WTC11 (cell line): ENCODE data around the gene NELFA. TPM values are rescaled to one million over a fixed set of nuclear protein-coding genes. Genes with fewer than 3 reads are reported as not detected.

Source experiments
- ATAC-seq: fragments of 200-7000 bp; cut with Tn5 transposase; 2 replicates; pipeline ENCODE4 v1.10.0; 2021; ENCODE audit warnings: mild to moderate bottlenecking, moderate library complexity
- CTCF ChIA-PET: fragments of 300-600 bp; sonication (Branson Sonifier 250); formaldehyde crosslinking; loops from one replicate; lab custom pipeline; 2021; ENCODE audit warnings: antibody characterized with exemption; lab: Charles Lee
- POLR2A ChIA-PET: fragments of 350-600 bp; sonication (Branson Sonifier 250); formaldehyde crosslinking; loops from one replicate; lab custom pipeline; 2021; ENCODE audit warnings: antibody characterized with exemption; lab: Charles Lee
- DNase-seq: peaks from one replicate; pipeline ENCODE4 v3.0.0; 2021; ENCODE audit warnings: low spot score
- H3K27ac Mint-ChIP-seq: 2 replicates; pipeline ENCODE4 v1.8.0; 2021; ENCODE audit warnings: mixed read lengths
- H3K27me3 Mint-ChIP-seq: 2 replicates; pipeline ENCODE4 v1.8.0; 2021; ENCODE audit warnings: low read depth, mild to moderate bottlenecking, moderate library complexity, mixed read lengths
- H3K36me3 Mint-ChIP-seq: 2 replicates; pipeline ENCODE4 v1.8.0; 2021; ENCODE audit warnings: mixed read lengths
- H3K4me1 Mint-ChIP-seq: 2 replicates; pipeline ENCODE4 v1.8.0; 2022; ENCODE audit warnings: mixed read lengths
- H3K4me3 Mint-ChIP-seq: 2 replicates; pipeline ENCODE4 v1.8.0; 2021; ENCODE audit warnings: mild to moderate bottlenecking, moderate library complexity, mixed read lengths
- H3K9me3 Mint-ChIP-seq: 2 replicates; pipeline ENCODE4 v1.8.0; 2021; ENCODE audit warnings: mixed read lengths
- CREM ChIP-seq: sonication (generic); formaldehyde crosslinking; IDR thresholded peaks from 2 replicates; pipeline ENCODE4 v1.8.1; 2022; ENCODE audit warnings: mild to moderate bottlenecking, missing genetic modification reagents, moderate library complexity
- ETV6 ChIP-seq: sonication (generic); formaldehyde crosslinking; IDR thresholded peaks from 2 replicates; pipeline ENCODE4 v1.8.1; 2022; ENCODE audit warnings: mild to moderate bottlenecking, missing genetic modification reagents
- JUN ChIP-seq: sonication (generic); formaldehyde crosslinking; IDR thresholded peaks from 2 replicates; pipeline ENCODE4 v1.8.0; 2023; ENCODE audit warnings: mild to moderate bottlenecking, missing genetic modification reagents
- KAT7 ChIP-seq: sonication (generic); formaldehyde crosslinking; IDR thresholded peaks from 2 replicates; pipeline ENCODE4 v1.8.1; 2023; ENCODE audit warnings: missing genetic modification reagents, mild to moderate bottlenecking, borderline replicate concordance
- MXD4 ChIP-seq: fragments of 250-450 bp; sonication (Bioruptor Pico); IDR thresholded peaks from 2 replicates; pipeline ENCODE4 v1.8.0; 2021; ENCODE audit warnings: mild to moderate bottlenecking, moderate library complexity, borderline replicate concordance
- NFATC4 ChIP-seq: fragments of 250-450 bp; sonication (Bioruptor Pico); IDR thresholded peaks from 2 replicates; pipeline ENCODE4 v1.9.0; 2021; ENCODE audit warnings: mild to moderate bottlenecking
- NFYB ChIP-seq: sonication (generic); formaldehyde crosslinking; conservative IDR thresholded peaks from 2 replicates; pipeline ENCODE4 v1.8.0; 2022; ENCODE audit warnings: low read depth, missing genetic modification reagents
- SP1 ChIP-seq: sonication (generic); formaldehyde crosslinking; conservative IDR thresholded peaks from 2 replicates; pipeline ENCODE4 v1.8.1; 2022; ENCODE audit warnings: missing genetic modification reagents
- ZNF121 ChIP-seq: sonication (generic); formaldehyde crosslinking; IDR thresholded peaks from 2 replicates; pipeline ENCODE4 v1.8.0; 2023; ENCODE audit warnings: missing genetic modification reagents
- total RNA-seq: library from RNA; stranded (reverse); gene quantifications from 3 replicates; pipeline ENCODE4 v1.2.3, GENCODE V29; 2021
- TF ChIP-seq, protein P1 (sequence below): sonication (generic); formaldehyde crosslinking; IDR thresholded peaks from 2 replicates; pipeline ENCODE4 v1.8.0; 2023; ENCODE audit warnings: missing genetic modification reagents, mild to moderate bottlenecking, borderline replicate concordance
- TF ChIP-seq, protein P2 (sequence below): fragments of 250-450 bp; sonication (Bioruptor Pico); IDR thresholded peaks from 2 replicates; pipeline ENCODE4 v1.9.0; 2021; ENCODE audit warnings: mild to moderate bottlenecking
- TF ChIP-seq, protein P3 (sequence below): sonication (generic); formaldehyde crosslinking; IDR thresholded peaks from 2 replicates; pipeline ENCODE4 v1.8.1; 2022; ENCODE audit warnings: mild to moderate bottlenecking, moderate library complexity, missing genetic modification reagents
- TF ChIP-seq, protein P4 (sequence below): sonication (generic); formaldehyde crosslinking; IDR thresholded peaks from 2 replicates; pipeline ENCODE4 v1.8.0; 2022; ENCODE audit warnings: mild to moderate bottlenecking, missing genetic modification reagents
- TF ChIP-seq, protein P5 (sequence below): sonication (generic); formaldehyde crosslinking; conservative IDR thresholded peaks from 2 replicates; pipeline ENCODE4 v1.8.1; 2023; ENCODE audit warnings: mild to moderate bottlenecking, low read depth, missing genetic modification reagents, moderate library complexity
- TF ChIP-seq, protein P6 (sequence below): sonication (generic); formaldehyde crosslinking; IDR thresholded peaks from 2 replicates; pipeline ENCODE4 v1.8.1; 2023; ENCODE audit warnings: mild to moderate bottlenecking, missing genetic modification reagents, moderate library complexity
- TF ChIP-seq, protein P7 (sequence below): fragments of 250-450 bp; sonication (Bioruptor Pico); conservative IDR thresholded peaks from 2 replicates; pipeline ENCODE4 v1.9.0; 2021; ENCODE audit warnings: mild to moderate bottlenecking

The NELFA gene
- total RNA-seq, 1 experiment from 2014 or later: 72.6 TPM

DNA sequence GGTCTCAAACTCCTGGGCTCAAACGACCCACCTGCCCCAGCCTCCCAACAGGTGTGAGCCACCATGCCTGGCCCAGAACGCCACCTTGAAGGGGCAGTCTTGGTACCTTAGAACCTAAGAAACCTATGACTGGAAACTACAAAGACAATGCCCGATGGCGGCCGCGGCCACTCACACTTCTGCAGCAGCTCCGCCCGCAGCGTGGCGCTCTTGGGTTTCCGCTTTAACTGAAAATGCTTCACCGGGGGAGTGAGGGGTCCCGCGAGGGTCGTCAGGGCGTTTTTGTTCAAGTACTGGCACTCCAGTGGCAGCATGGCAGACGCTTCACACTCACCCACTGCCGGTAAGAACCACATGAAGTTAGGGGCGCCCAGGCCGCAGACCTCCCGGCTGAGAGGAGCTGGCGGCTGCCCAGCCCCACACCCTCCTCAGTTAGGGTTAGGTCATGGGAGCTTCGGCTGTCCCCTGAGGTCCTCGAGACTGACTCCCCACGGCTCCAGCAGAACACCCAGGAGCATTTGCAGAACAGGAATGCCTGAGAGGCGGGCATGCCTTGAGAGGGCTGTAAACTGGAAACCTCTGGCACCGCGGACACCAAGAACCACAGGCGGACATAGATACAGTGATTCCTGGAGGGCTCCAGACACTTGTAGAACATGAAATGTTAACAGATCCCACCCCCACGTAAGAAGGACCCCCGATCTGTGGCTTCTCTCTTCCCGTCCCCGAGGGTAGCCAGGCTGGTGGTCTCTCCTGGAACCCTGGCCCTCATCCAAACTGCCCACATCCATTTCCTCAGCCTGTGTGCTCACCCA lies 19.0 kb downstream of the NELFA start (continued):
- TF ChIP-seq, protein P1, sequence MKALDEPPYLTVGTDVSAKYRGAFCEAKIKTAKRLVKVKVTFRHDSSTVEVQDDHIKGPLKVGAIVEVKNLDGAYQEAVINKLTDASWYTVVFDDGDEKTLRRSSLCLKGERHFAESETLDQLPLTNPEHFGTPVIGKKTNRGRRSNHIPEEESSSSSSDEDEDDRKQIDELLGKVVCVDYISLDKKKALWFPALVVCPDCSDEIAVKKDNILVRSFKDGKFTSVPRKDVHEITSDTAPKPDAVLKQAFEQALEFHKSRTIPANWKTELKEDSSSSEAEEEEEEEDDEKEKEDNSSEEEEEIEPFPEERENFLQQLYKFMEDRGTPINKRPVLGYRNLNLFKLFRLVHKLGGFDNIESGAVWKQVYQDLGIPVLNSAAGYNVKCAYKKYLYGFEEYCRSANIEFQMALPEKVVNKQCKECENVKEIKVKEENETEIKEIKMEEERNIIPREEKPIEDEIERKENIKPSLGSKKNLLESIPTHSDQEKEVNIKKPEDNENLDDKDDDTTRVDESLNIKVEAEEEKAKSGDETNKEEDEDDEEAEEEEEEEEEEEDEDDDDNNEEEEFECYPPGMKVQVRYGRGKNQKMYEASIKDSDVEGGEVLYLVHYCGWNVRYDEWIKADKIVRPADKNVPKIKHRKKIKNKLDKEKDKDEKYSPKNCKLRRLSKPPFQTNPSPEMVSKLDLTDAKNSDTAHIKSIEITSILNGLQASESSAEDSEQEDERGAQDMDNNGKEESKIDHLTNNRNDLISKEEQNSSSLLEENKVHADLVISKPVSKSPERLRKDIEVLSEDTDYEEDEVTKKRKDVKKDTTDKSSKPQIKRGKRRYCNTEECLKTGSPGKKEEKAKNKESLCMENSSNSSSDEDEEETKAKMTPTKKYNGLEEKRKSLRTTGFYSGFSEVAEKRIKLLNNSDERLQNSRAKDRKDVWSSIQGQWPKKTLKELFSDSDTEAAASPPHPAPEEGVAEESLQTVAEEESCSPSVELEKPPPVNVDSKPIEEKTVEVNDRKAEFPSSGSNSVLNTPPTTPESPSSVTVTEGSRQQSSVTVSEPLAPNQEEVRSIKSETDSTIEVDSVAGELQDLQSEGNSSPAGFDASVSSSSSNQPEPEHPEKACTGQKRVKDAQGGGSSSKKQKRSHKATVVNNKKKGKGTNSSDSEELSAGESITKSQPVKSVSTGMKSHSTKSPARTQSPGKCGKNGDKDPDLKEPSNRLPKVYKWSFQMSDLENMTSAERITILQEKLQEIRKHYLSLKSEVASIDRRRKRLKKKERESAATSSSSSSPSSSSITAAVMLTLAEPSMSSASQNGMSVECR (CRISPR knock-in tag): no peak

DNA sequence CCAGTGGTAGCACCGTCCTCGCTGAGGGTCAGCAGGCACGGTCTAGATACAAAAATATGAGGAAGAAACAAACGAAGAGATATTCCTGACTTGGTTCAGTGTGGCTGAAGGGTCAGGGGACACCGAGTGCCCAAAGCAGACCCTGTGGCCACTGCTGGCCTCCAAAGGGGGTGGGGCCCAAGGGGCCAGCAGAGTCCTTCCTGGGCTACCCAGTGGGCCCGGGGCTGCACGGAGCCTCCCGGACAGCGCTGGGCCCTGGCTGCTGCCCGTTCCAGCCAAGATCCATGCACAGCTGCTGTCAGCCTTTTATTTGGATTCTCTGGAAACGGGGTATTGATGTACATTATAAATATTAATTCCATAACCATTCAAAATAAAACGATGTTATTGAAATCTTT lies 20.4 kb downstream of the NELFA start:
- H3K27me3 Mint-ChIP-seq: no peaks in the 10 kb centered on the region
- CTCF ChIA-PET: no interaction called here
- H3K36me3 Mint-ChIP-seq: peaks cover 24% of the 10 kb centered on the region
- 0 out of 2 replicates have a peak, but pooled peaks cover 2% of the 10 kb centered on the region for H3K4me1 Mint-ChIP-seq
- H3K4me3 Mint-ChIP-seq: no peak overlapping the region
- ATAC-seq (no peak), DNase-seq (no peak)
- POLR2A ChIA-PET: no interaction called here
- no peaks in the 10 kb centered on the region for H3K9me3 Mint-ChIP-seq
- TF ChIP-seq ZNF121 (CRISPR knock-in tag) (no peak), MXD4 (CRISPR knock-in tag) (no peak)
- TF ChIP-seq, protein P2, sequence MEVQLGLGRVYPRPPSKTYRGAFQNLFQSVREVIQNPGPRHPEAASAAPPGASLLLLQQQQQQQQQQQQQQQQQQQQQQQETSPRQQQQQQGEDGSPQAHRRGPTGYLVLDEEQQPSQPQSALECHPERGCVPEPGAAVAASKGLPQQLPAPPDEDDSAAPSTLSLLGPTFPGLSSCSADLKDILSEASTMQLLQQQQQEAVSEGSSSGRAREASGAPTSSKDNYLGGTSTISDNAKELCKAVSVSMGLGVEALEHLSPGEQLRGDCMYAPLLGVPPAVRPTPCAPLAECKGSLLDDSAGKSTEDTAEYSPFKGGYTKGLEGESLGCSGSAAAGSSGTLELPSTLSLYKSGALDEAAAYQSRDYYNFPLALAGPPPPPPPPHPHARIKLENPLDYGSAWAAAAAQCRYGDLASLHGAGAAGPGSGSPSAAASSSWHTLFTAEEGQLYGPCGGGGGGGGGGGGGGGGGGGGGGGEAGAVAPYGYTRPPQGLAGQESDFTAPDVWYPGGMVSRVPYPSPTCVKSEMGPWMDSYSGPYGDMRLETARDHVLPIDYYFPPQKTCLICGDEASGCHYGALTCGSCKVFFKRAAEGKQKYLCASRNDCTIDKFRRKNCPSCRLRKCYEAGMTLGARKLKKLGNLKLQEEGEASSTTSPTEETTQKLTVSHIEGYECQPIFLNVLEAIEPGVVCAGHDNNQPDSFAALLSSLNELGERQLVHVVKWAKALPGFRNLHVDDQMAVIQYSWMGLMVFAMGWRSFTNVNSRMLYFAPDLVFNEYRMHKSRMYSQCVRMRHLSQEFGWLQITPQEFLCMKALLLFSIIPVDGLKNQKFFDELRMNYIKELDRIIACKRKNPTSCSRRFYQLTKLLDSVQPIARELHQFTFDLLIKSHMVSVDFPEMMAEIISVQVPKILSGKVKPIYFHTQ: no peak
- TF ChIP-seq, protein P3, sequence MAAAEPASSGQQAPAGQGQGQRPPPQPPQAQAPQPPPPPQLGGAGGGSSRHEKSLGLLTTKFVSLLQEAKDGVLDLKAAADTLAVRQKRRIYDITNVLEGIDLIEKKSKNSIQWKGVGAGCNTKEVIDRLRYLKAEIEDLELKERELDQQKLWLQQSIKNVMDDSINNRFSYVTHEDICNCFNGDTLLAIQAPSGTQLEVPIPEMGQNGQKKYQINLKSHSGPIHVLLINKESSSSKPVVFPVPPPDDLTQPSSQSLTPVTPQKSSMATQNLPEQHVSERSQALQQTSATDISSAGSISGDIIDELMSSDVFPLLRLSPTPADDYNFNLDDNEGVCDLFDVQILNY (CRISPR knock-in tag): no peak
- no peak overlapping the region for H3K27ac Mint-ChIP-seq

DNA sequence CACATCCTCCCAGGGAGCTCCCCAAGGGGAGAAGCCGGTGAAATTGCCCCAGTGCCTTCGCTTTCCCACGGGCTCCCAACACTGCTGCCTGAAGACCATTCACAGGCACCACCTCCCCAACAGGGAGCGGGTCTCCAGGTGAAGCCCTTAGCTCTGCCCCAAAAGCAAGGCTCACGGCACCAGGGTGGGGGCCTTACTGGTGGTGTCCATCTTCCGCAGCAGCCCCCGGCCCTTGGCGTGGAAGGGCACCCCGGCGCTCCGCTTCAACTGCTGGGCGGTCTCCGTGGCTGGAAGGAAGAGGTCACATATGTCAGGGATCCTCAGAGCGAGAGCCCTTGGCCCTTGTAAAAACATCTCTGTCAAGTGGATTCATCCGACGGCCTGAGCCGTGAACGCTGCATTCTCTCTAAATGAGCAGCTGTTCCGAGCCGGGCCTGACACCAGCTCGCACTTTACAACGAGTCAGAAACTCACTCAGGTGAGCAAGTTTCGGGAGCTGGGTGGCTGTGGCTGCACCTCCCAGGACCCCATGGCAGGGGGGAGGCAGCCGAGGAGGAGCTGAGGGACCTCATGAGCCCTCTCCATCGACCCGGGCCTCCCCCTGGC lies 20.9 kb downstream of the NELFA start:
- POLR2A ChIA-PET: no interaction called here
- H3K9me3 Mint-ChIP-seq: no peaks in the 10 kb centered on the region
- CTCF ChIA-PET: no interaction called here
- no peak overlapping the region for H3K4me3 Mint-ChIP-seq
- no peaks in the 10 kb centered on the region for H3K4me1 Mint-ChIP-seq
- no peaks in the 10 kb centered on the region for H3K27me3 Mint-ChIP-seq
- H3K36me3 Mint-ChIP-seq: peaks cover 25% of the 10 kb centered on the region
- no peak for DNase-seq
- no peak for ATAC-seq
- H3K27ac Mint-ChIP-seq: no peak overlapping the region
- TF ChIP-seq, protein P4, sequence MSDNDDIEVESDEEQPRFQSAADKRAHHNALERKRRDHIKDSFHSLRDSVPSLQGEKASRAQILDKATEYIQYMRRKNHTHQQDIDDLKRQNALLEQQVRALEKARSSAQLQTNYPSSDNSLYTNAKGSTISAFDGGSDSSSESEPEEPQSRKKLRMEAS: no peak
- TF ChIP-seq NFATC4 (CRISPR knock-in tag) (no peak), KAT7 (no peak), NFYB (CRISPR knock-in tag) (no peak), SP1 (CRISPR knock-in tag) (no peak), CREM (no peak), ETV6 (no peak), JUN (CRISPR knock-in tag) (no peak), MXD4 (CRISPR knock-in tag) (no peak)
- TF ChIP-seq, protein P5, sequence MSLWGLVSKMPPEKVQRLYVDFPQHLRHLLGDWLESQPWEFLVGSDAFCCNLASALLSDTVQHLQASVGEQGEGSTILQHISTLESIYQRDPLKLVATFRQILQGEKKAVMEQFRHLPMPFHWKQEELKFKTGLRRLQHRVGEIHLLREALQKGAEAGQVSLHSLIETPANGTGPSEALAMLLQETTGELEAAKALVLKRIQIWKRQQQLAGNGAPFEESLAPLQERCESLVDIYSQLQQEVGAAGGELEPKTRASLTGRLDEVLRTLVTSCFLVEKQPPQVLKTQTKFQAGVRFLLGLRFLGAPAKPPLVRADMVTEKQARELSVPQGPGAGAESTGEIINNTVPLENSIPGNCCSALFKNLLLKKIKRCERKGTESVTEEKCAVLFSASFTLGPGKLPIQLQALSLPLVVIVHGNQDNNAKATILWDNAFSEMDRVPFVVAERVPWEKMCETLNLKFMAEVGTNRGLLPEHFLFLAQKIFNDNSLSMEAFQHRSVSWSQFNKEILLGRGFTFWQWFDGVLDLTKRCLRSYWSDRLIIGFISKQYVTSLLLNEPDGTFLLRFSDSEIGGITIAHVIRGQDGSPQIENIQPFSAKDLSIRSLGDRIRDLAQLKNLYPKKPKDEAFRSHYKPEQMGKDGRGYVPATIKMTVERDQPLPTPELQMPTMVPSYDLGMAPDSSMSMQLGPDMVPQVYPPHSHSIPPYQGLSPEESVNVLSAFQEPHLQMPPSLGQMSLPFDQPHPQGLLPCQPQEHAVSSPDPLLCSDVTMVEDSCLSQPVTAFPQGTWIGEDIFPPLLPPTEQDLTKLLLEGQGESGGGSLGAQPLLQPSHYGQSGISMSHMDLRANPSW (CRISPR knock-in tag): no peak
- TF ChIP-seq, protein P6, sequence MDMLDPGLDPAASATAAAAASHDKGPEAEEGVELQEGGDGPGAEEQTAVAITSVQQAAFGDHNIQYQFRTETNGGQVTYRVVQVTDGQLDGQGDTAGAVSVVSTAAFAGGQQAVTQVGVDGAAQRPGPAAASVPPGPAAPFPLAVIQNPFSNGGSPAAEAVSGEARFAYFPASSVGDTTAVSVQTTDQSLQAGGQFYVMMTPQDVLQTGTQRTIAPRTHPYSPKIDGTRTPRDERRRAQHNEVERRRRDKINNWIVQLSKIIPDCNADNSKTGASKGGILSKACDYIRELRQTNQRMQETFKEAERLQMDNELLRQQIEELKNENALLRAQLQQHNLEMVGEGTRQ (CRISPR knock-in tag): no peak
- TF ChIP-seq, protein P7, sequence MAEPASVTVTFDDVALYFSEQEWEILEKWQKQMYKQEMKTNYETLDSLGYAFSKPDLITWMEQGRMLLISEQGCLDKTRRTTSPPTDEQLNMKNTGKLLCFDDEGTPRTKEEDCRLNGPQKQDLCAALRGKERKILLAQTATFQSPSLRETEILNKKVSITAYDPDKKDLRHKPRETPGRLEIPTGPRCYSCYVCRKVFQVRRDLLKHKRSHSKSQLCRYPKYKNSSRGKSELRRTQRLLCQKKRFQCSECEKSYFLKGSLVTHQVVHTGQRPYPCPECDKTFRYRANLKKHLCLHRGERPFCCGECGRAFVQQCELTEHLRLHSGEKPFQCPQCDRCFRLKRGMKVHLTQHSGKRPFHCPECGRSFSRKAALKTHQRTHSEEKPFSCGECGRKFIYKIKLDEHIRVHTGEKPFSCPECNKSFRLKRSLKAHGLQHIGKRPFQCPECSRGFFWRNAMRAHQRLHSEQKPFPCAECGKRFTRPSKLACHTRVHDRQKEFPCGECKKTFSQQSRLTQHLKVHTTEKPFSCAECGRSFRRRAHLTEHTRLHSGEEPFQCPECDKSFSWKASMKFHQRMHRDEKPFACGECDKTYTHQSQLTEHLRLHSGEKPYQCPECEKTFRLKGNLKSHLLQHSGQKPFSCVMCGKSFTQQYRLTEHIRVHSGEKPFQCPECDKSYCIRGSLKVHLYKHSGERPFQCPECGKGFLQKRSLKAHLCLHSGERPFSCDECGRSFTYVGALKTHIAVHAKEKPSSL (CRISPR knock-in tag): no peak
